Midbrain (tissue), 1 donor: ENCODE data around the gene VPS37C.
"Not testable (repeated sequence)": the region's sequence is repeated elsewhere in the genome, so short reads cannot be mapped to it uniquely, and the experiment has no call there.

Experiments used
- DNase-seq: peaks from one replicate; lab custom pipeline; 2025; lab: John Stamatoyannopoulos, UW

VPS37C gene

GRCh38 chr11:61094167-61094566 is 67.1 kb downstream of the VPS37C start:
- not testable (repeated sequence) for DNase-seq

DNA sequence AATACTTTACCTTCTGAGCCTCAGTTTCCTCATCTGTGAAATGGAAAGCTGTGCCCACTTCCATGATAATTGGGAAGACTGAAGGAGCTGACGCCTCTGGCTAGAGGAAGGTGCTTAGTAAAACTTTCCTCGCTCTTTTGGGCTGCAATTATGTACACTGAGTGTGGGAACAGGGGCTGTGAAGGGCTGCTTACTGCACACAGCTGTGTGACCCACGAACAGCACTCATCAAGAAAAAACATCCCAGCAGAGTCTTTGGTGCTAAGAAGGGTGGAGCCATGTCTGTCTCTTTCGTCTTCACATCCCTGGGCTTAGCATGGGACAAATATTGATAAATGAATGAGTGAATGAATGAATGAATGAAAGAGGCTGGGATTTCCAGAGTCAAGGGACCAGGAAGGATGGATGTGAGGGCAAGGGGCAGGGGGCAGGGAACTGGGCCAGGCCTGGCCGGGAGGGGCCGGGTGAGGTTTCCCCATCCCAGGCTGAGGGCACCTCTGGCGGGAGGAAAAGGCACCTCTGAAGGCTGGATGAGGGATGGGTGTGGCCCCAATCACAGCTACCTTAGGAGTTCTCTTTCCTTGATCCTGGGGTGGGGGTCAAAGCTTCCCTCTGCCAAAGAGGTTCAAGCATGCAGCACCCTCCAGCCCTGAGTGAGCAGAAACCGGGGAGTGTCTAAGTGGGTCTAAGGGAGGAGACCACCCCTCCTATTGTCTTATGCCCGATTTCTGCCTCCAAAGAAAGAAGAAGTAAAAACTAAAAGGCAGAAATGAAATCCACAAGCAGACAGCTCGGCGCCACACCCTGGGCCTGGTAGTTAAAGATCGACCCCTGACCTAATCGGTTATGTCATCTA is 68.1 kb downstream of the VPS37C start:
- DNase-seq = no peak

- DNase-seq = no peak
Observed at GRCh38 chr11:61092280-61092766, 68.9 kb downstream of the VPS37C start.

DNA sequence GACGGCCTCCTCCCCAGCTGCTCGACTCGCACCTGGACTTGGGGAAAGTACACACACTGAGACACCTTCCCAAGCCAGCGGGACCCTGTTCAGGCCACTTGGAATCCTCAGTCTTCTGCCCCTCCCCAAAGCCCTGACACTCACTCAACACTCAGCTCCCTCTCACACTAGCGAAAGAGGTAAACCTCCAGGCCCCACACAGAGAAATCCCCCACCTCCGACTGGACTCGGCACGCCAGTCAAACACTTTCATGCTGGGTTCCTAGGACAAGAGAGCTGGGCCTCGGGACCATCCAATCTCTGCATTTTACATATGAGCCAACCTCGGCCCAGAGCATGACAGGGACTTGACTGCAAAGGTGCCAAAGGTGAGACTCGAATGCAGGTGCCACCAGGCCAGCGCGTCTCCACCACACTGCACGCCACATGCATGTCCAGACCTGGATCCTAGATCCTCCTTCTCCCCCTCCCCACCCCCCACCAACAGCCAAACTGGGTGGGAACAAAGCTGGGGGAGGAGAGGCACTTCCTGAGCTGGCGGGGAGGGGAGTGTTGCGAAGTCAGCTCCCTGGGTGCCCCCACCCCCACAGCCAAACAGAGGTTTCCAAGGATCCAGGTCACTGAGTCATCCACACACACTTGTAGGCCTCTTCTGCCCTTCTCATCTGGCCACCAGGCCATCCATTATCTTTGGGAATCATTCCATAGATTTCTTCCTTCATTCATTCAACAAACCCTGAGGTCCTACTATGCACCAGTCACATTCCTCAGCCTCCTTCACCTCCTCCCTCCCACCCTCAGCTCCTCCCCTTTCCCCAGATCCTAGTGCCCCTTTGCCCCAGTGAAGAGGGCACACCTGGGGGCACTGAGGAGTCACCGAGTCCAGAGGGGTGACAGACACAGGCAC is 69.6 kb downstream of the VPS37C start:
- DNase-seq = no peak

- DNase-seq = no peak
Observed at GRCh38 chr11:61090982-61091372, 70.2 kb downstream of the VPS37C start.

DNA sequence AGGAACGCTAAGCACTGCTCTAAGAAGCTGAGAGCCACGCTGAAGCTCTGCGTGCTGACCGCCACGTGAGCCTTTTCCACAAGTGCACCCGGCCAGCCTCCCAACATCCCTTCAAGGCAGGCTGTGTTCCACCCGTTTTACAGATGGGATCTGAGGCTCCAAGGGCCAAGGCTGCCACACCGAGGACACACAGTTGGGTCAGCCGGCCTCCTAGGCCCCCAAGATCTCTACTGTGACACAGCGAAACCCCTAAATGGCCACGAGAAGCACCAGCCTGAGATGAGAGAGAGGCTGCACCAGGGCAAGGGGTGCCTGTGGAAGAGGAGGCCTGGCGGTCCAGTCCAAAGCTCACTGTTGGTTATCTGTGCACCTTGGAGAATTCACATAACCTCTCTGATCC is 70.7 kb downstream of the VPS37C start:
- DNase-seq = no peak

GRCh38 chr11:61089806-61090491 is 71.3 kb downstream of the VPS37C start:
- no peak for DNase-seq

DNA sequence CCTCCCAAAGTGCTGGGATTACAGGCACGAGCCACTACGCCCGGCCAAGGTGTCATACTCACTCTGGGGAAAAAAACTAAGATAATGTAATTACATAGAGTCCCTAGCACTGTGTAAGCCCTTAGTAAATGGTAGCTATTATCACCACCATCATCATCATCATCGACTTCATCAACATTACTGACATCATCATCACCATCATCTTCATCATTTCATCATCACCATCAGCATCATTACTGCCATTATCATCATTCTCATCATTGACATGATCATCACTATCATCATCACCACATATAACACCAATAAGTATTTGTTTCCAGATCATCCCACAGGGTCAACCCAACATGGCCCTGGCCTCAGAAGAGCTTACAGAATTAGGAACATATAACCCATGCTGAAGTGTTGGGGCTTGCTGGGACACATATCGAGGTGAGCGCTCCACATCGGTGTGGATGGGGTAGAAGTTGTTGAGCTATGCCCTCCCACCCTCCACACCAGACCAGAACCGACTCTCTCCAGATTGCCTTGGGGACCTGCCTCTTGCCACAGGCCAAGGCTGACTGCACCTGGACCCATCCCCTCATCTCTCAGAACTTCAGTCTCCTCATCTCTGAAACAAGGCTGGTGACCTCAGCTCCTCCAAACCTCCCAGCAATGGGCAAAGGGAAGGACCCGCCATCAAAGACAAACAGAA is 73.7 kb downstream of the VPS37C start:
- DNase-seq = no peak

GRCh38 chr11:61083601-61084147 is 77.6 kb downstream of the VPS37C start:
- DNase-seq = no peak

- no peak for DNase-seq
Observed at GRCh38 chr11:61082931-61083531, 78.2 kb downstream of the VPS37C start.

DNA sequence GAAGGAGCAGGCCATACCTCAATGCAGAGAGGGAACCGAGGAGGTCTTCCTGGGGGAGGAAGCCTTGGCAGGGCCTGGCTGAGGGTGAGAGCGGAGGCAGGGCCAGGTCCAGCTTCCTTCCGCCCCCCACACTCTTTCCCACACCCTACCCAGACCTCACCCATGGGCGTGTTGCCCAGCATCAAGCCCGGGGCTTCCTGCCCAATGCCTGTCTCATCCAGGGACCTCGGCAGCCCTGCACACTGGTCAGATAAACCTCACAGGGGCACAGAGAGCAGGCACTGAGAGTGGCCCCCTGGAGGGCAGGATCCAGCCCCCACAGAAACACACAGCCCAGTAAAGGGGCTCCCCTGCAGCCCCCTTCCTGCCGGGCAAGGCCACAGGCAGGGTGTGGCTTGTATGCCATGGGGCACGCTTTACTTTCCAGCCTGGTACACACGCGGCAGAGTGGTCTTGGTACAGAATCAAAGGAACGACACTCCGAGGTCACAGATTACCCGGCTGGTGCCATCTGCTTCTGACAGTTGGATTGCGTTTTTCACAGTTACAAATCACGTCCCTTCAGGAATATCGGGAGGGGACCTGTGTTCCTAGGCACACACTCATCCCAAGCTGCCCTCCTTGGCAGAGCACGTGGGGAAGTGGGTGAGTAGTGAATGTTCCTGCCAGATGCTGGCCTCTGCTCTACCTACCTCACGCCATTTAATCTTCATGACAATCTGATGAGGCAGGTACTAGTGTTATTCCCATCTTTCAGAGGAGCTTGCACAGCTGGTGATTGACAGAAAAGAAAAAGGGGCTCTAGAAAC is 79.0 kb downstream of the VPS37C start:
- DNase-seq = no peak

GRCh38 chr11:61080986-61081590 is 80.1 kb downstream of the VPS37C start:
- DNase-seq = no peak

- no peak for DNase-seq
Observed at GRCh38 chr11:61080526-61080925, 80.7 kb downstream of the VPS37C start.
